Stimulated activated CD8-positive, alpha-beta memory T cell treated with anti-CD3 and anti-CD28 coated beads, Interleukin-7, amount 100 ng/mL, for 1 hour (primary cell): ENCODE data around the gene DNAH3.
"Not testable (repeated sequence)": the region's sequence is repeated elsewhere in the genome, so short reads cannot be mapped to it uniquely, and the experiment has no call there.

Source experiments
- DNase-seq, 2 donors: peaks; one replicate each; pipeline ENCODE4 v3.0.0-alpha.2; 2020; ENCODE audit warnings: low read depth in 2 of 2

The DNAH3 gene, protein sequence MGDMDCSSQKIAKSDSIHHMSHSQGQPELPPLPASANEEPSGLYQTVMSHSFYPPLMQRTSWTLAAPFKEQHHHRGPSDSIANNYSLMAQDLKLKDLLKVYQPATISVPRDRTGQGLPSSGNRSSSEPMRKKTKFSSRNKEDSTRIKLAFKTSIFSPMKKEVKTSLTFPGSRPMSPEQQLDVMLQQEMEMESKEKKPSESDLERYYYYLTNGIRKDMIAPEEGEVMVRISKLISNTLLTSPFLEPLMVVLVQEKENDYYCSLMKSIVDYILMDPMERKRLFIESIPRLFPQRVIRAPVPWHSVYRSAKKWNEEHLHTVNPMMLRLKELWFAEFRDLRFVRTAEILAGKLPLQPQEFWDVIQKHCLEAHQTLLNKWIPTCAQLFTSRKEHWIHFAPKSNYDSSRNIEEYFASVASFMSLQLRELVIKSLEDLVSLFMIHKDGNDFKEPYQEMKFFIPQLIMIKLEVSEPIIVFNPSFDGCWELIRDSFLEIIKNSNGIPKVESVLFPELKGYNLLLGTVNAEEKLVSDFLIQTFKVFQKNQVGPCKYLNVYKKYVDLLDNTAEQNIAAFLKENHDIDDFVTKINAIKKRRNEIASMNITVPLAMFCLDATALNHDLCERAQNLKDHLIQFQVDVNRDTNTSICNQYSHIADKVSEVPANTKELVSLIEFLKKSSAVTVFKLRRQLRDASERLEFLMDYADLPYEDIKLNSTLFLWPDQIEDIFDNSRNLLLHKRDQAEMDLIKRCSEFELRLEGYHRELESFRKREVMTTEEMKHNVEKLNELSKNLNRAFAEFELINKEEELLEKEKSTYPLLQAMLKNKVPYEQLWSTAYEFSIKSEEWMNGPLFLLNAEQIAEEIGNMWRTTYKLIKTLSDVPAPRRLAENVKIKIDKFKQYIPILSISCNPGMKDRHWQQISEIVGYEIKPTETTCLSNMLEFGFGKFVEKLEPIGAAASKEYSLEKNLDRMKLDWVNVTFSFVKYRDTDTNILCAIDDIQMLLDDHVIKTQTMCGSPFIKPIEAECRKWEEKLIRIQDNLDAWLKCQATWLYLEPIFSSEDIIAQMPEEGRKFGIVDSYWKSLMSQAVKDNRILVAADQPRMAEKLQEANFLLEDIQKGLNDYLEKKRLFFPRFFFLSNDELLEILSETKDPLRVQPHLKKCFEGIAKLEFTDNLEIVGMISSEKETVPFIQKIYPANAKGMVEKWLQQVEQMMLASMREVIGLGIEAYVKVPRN (N-terminal part only)

DNA sequence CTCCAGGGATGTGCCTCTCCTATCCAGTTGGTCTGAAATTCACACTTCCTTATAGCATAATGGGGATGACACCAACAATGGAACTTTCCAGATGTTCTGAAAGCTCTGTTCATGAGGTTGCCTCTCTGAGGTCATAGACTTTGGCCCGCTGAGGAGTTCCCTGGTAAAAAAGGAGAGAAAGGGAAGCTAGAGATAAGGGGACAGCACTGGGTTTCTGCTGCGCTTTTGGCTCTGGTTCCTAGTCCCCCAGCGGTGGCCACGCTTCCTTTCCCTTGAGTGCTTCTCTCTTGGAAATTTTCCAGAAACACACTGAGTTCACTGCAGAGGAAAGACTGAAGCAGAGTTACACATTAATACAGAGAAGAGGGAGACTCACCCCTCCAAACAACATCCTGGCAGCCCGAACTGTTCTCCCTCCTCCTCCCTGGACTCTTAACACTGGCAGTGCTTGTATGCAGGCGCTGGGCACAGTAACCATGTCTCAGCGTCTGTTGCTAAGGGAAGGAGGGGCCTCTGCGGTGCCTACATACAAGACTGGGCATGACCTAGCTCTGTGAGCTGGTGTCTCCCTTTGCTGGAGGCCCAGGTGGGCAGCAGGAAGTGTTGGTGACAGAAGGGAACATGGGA lies at the start of gene DNAH3:
Gene DNAH3, minus strand, starts transcription at position 472 of the 627 bp plus-strand sequence. CDS start 527 bp downstream, outside the sequence.
- DNase-seq = no peak

DNA sequence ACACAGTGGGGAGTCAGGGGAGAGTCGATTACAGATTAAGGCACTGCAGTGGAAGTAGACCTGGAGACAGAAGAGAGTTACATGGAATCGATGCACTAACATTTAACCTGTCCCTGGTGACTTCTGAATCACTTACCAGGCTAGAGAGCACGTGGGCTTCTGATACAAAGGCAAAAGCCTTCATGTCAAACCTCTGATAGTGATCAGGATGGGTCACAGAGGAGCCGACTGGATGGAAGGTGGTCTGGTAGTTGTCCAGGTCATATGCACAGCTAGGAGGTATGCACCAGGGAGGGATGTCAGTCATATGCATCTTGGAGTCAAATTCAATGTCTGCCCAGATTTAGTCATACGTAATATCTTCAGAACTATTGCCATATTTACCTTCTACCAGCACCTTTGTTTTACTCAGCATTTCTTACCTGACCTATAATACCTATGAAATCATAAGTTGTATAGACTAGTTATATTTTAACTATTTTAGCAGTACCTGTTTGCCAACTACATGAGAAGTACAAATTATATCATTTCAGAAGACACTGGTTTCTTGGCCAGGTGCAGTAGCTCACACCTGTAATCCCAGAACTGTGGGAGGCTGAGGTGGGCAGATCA lies 49.1 kb upstream of the DNAH3 start:
- DNase-seq = no peak

- no peak for DNase-seq
Measured at GRCh38 chr16:21197621-21198020, 47.0 kb upstream of the DNAH3 start.

- DNase-seq = no peak
Measured at GRCh38 chr16:21197112-21197511, 46.5 kb upstream of the DNAH3 start.

GRCh38 chr16:21195330-21195729 lies 44.7 kb upstream of the DNAH3 start:
- DNase-seq = not testable (repeated sequence)

DNA sequence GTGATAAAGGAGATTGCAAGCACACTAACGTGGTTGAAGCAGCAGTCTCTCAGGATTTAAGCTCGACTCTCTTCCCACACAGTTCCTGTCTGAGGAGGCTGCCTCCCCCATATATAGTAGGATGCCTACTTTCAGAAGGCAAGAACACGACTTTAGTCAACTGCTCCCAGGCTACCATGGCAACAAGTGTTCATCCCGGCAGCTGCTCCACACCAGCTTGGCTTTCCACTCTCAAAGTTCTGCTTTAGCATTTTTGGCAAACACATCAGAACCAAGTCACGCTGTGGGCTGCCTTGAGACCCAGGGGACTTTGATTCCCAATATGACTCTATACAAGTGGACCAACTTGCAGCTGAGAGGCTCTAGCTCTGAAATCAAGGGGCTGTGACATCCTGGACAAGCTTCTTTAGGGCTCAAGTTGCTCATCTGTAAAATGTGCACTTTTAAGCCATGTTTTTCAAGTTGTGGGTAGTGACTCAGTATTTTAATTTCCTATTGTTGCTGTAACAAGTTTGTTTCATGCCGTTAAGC lies 44.2 kb upstream of the DNAH3 start:
- DNase-seq = no peak

GRCh38 chr16:21192991-21193390 lies 42.3 kb upstream of the DNAH3 start:
- no peak for DNase-seq

GRCh38 chr16:21190599-21190998 lies 40.0 kb upstream of the DNAH3 start:
- DNase-seq = no peak

- DNase-seq = no peak
Measured at GRCh38 chr16:21190013-21190412, 39.4 kb upstream of the DNAH3 start.

GRCh38 chr16:21189311-21189710 lies 38.7 kb upstream of the DNAH3 start:
- no peak for DNase-seq

GRCh38 chr16:21186326-21186691 lies 35.7 kb upstream of the DNAH3 start:
- no peak for DNase-seq

- no peak for DNase-seq
Measured at GRCh38 chr16:21185659-21186325, 35.1 kb upstream of the DNAH3 start.

DNA sequence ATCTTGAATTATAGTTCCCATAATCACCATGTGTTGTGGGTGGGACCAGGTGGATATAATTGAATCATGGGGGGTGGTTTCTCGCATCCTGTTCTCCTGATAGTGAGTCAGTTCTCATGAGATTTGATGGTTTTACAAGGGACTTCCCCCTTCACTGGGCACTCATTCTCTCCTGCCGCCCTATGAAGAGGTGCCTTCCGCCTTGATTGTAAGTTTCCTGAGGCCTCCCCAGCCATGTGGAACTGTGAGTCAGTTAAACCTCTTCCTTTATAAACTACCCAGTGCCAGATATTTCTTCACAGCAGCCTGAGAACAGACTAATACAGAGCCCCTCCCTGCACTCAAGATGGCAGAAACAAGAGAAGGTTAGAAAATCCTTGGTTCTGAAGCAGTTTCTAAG lies 34.2 kb upstream of the DNAH3 start:
- DNase-seq = no peak

- DNase-seq = no peak
Measured at GRCh38 chr16:21183995-21184394, 33.3 kb upstream of the DNAH3 start.

DNA sequence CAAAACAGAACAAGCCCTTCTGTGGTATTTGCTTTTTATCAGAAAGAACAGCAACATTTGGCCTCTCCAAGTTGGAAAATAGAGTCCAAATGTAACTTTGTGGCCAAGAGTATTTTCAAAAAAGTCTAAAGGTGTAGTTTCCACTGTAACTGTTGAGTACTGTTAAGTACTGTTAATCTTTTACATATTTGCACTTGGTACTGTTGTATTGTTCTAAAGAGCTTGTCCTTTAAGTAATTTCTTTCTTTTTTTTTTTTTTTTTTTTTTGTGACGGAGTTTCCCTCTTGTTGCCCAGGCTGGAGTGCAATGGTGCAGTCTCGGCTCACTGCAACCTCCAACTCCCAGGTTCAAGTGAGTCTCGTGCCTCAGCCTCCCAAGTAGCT lies 29.3 kb upstream of the DNAH3 start:
- no peak for DNase-seq

GRCh38 chr16:21179126-21179982 lies 28.7 kb upstream of the DNAH3 start:
- DNase-seq = no peak

DNA sequence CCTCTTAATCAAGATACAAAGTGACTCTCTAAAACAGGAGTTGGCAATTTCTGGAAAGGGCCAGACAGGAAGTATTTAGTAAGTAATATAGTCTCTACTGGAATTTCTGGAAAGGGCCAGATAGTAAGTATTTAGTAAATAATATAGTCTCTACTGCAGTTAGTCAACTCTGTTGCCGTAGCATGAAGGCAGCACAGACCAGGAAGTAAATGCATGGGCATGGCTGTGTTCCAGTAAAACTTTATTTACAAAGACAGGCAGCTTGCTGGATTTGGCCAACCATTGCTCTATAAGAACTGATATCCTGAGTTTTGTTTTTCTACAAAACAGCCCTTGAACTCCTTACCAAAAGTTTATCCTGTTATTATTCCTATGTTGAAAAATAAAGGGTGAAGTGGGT lies 24.8 kb upstream of the DNAH3 start:
- no peak for DNase-seq

GRCh38 chr16:21172650-21173049 lies 22.0 kb upstream of the DNAH3 start:
- no peak for DNase-seq

DNA sequence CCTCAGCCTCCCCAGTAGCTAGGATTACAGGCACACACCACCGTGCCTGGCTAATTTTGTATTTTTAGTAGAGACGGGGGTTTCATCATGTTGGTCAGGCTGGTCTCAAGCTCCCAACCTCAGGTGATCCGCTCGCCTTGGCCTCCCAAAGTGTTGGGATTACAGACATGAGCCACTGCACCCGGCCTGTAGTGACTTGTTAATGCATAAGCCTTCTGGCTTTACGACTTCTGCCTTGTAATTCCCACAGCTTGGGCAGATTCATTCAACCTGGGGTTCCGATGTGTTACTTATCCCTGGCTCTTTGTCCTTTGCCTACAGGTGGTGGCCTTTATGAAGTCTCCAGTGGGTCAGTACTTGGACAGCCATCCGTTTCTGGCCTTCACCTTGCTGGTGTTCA lies 19.5 kb upstream of the DNAH3 start:
- not testable (repeated sequence) for DNase-seq
